NCI-H526 (cell line): Measurements from ENCODE around the gene KCTD20.
"Not testable (repeated sequence)": the region's sequence is repeated elsewhere in the genome, so short reads cannot be mapped to it uniquely, and the experiment has no call there.

Experiments used
- DNase-seq, 2 experiments: peaks; one replicate each; lab custom pipeline; 2025; lab: John Stamatoyannopoulos, UW

The KCTD20 gene

DNA sequence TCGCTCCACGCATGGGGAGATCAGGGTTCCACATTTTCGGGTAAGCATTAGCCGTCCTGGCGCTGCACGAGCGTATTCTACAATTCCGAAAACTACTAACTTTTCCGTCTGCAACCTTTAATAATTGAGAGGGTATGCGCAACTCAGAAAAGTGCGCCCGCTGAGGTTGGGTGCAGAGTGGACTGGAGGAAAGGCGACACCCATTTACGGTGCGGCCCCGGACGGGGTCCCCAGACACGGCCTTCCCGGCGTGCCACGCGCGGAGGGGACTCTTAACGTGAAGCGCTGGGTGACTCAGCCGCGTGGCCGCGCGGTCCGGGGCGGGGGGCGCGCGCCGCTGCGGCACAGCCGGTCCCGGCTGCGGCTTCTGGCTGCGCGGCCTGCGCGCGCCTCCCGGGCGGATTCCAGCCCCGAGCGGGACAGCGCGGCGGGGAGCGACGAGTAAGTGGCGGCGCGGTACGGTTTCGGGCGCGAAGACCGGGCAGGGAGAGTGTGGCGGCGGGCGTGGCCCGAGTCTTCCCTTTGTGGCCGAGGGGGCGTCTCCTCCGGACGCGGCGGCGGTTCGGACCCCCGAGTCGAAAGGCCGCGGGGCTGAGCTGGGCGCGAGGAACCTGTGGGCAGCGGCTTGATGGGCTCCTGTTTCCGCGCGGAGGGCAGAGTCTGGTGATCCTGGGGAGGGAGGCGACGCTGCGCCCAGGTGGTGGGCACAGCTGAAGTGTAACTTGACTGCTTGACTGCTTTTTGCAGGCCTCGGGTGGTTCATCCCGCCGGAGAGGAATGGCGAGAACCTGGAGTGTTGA is at the start of gene KCTD20, which contains the start of gene PXT1:
KCTD20 (plus strand) TSS at position 330 of the 800 bp plus-strand sequence. CDS start 27,098 bp downstream, outside the sequence.
PXT1 (minus strand) TSS at position 184 of the 800 bp plus-strand sequence. CDS start 16,772 bp downstream, outside the sequence.
- DNase-seq, result peak; percentile 66 to 96

DNA sequence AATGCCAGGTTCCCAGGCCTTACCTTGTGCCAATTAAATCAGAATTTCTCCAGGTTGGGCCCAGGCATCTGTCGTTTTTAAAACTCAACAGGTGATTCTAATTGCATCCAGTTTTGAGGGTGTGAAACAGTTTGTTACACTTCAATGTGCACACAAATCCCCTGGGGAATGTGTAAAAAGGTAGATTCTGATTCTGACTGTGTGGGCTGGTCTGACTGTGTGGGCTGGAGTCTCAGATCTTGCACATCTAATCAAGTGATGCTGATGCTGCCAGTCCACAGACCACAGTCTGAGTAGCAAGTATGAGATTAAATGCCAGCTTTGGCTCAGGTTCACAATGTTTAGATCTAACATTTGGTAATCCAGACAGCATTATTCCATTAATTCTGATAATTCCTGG is 42.8 kb upstream of the KCTD20 start:
- no peak for DNase-seq

DNA sequence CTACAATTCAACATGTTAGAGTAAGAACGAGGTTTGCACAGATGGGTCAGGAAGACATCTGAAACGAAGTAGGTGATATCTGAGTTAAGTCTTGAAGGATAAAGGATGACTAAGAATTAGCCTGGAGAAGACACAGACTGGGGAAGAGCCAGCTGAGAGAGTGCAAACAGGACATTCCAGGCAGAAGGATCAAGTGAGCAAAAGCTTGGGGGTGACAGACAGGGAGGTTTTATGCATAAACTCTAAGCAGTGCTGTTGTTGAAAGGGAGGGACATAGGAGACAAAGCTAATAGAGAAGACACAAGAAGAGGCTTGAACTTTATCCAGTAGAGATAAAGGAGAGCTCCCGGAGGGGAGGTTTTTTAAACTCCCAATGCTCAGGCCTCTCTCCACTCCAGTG is 40.3 kb upstream of the KCTD20 start:
- DNase-seq, result no peak

DNA sequence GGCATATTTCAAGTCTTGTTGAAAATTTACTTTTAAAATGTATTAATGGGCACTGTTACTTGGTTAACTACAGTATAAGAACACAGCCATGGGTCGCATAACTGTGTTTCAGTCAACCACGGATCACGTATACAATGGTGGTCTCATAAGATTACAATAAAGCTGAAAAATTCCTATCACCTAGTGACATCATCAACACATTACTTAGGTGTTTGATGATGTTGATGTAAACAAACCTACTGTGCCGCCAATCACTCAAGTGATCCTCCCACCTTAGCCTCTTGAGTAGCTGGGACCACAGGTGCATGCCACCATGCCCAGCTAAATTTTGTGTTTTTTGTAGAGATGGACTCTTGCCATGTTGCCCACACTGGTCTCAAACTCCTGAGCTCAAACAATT is 38.6 kb upstream of the KCTD20 start:
- no peak for DNase-seq

DNA sequence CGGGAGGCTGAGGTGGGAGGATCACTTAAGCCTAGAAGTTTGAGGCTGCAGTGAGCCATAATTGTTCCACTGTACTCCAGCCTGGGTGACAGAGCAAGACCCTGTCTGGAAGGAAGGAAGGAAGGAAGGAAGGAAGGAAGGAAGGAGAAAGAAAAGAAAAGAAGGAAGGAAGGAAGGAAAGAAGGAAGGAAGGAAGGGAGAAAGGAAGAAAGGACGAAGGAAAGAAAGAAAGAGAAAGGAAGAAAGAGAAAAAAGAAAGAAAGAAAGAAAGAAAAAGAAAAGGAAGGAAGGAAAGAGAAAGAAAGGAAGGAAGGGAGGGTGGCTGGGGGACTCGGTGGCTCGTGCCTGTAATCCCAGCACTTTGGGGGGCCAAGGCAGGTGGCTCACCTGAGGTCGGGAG is 33.1 kb upstream of the KCTD20 start:
- not testable (repeated sequence) for DNase-seq

DNA sequence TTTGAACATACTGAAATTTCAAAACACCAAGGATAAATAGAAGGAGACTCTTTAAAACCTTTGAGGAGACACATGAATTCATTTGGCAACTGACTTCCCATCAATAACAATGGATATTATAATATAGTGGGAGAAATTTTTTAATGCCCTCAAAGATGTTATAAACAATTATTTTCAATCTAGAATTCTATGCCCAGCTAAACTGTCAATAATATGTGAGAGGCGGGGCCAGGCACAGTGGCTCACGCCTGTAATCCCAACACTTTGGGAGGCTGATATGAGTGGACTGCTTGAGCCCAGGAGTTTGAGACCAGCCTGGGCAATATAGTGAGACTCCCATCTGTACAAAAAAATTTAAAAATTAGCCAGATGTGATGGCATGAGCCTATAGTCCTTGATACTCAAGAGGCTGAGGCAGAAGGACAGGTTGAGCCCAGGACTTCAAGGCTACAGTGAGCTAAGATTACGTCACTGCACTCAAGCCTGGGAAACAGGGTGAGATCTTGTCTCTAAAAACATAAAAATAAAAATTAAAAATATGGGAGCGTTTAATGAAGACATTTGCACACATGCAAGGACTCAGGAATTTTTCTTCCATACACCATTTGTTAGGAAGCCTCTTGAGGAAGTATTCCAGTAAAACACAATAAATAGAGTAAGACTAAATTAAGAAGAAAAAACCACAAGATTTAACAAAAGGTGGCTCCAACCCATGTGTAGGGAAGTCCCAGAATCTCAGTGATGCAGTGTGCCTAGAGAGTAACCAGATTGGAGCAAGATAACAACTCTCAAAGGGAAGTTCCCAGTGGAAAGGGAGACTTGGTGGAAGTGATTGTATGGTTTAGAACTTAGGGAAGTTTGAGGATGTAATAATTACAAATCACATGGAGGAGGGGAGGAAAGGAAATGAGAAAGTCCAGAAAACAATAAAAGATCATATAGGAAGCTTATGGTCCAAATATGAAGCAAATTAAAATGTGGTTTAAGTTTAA is 29.0 kb upstream of the KCTD20 start:
- DNase-seq, result no peak

DNA sequence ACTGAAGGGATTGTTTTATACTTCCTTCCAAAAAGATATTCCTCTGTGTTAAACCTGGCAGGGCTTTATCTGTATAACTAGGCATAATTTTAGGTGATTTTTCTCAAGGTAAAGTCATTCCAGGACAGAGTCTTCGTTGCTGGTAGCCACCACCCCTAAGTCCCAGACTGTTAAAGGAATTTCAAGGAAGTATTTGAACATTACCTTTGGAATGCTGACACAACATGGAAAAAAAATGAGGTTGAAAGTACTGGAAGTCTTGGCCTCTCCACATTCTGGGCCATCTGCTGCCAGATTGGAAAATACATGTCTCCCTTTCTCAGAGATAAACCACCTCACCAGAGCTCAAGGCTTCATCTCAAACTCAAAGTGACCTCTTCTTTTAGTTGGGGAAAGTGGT is 28.3 kb upstream of the KCTD20 start:
- DNase-seq, result no peak

DNA sequence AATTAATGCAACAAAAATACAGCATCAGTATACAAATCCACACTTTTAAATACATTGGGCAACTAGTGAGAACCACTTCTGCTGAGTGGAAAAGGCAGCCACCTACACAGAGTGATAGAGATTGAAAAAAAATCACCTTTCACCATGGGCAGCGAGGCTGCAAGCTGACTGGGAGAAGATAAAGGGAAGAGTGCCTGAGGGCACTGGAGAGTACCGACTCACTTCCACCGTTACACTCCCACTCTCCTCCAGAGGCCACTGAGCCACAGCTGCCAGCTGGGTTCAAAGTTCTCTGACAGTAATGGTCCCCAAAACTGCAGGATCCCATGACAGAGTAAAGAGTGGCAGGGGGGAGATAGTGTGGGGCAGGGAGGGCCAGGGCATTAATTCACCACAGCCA is 24.2 kb upstream of the KCTD20 start:
- no peak for DNase-seq

DNA sequence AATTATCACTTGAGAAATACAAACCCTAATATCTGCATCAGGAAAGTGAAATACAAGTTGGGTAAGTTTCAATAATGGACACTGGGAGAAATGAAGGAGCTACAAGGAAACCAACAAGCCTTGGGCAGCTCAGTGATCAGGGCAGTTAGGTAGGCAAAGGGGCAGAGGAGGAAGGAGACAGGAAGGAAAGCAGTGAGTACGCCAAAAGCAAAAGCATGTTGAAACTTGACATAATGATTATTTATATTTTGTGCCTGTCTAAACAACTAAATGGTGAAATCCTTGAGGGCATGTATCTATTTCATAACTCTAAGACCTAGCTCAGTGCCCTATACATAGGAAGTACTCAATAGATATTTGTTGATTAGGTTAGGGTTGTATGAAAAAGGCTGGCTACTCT is 23.5 kb upstream of the KCTD20 start:
- DNase-seq, result no peak

DNA sequence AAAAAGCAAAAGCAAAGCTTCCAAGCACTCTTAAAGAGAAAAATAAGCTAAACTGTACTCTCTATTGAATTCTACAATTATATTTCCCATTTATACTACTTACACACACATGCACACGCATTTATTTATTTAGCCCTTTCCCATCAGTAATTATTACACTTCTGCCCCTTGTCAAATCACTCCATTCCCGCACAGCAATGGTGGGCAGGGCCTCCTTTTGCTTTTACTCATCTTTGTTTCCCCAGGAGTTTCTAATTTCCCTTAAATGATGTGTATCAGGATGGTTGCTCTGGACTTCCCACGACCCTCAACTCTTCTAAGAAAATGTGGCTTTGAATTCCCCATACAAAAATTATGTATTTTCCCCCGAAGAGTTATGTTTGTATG is 20.1 kb upstream of the KCTD20 start:
- DNase-seq, result no peak

DNA sequence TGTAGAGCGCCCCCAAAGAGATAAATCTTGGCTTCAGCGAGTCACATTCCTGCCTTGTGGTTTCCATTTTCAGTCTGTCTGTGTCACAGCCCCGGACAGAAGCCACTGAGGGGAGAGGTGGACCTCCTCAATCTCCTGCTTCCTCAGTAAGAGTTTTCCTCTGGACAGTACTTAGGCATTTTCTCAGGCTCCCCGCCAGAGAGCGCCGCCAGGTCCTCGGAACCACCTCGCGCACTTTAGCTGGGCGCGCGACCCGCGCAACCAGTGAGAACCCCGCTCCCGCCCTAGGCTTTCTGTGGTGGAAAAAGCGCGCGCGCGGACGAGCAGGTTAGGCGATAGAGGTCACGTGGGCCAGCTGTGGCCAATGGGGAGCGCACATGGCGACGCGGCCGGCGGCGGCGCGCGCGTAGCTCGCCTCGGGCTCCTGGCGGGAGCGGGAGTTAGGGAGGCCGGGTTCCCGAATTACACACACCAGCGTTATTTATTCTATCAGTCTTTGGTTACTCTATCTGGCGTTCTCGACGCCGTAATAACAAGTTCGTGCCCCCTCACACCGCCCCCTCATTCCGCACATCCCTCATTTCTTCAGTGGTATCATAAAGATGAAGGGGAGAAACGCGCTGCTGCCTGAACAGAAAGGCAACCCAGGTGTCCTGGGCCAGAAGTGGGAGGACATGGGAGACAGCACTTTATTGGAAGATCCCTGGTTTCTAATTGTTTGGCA is 19.5 kb upstream of the KCTD20 start:
- DNase-seq, result peak; percentile 97 to 99

DNA sequence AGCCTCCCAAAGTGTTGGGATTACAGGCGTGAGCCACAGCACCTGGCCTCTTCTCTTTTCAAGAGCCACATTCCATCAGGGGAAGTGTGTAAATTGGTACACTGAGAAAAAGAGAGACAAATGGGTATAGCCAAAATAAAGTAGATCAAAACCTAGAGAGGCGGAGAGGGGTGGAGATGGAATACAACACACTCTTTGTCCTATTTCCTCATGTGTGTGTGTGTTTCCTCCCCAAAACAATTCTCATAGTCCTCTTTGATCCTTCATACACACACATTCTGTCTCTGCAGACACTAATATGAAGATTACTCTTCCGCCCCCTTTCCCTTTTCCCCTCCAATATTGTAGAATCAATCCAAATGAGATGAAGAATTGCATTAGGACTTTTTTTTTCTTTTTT is 16.2 kb upstream of the KCTD20 start:
- no peak for DNase-seq

DNA sequence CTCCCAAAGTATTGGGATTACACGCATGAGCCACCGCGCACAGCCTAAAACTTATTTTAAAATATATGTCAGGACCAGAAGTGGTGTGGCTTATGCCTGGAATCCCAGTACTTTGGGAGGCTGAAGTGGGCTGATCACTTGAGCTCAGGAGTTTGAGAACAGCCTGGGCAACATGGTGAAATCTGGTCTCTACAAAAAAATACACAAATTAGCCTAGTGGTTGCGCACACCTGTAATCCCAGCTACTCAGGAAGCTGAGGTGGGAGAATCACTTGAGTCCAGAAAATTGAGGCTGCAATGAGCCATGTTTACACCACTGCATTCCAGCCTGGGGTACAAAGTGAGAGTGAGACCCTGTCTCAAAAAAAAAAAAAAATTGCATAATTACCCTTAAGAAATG is 13.9 kb upstream of the KCTD20 start:
- DNase-seq, result no peak

DNA sequence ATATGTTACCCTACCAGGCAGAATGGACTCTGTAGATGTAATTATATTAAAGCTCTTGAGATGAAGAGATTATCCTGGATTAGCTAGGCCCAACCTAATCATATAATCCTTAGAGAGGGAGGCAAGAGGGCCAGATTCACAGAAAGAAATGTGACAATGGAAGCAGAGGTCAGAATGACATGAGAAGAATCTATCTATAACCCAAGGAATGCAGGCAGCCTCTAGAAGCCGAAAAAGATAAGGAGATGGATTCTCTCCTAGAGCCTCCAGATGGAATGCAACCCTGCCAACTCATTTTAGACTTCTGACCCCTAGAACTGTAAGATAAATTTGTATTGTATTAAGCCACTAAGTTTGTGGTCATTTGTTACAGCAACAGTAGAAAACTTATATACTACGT is 12.4 kb upstream of the KCTD20 start:
- no peak for DNase-seq

DNA sequence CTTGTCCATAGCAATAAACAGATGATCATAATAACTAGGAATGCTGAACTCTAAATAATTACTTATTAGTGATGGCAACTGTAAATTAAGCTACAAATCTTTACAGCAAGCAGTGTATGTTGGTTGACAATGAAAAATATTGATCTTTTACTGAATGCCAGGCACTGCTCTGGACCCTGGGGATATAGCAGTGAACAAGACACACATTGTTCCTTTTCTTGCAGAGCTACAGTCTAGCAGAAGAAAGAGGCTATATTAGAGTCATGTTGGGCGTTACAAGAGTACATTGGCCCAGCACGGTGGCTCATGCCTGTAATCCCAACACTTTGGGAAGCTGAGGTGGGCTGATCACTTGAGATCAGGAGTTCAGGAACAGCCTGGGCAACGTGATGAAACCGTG is 11.6 kb upstream of the KCTD20 start:
- no peak for DNase-seq

DNA sequence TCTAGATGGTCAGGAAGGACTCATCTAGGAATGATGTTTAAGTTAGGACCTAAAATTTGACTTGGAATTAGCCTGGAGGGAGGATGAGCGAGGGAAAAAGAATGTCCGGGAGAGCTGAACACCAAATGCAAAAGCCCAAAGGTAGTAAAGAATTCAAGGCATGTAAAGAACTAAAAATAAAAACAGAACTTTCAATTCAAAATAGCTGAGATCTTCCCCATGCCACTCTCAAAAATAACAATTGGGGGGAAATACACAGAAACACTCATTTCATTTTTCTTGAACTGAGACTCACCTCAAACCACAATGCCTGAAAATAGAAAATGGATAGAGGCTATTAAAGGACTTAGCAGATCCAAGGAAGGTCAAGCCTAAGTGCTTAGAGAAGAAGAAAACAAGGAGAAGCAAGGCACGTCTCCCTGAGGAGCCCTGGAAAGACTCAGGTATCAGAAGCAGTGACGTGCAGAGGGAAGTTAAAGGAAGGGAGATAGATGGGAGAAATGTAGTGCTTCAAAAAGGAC is 10.6 kb upstream of the KCTD20 start:
- no peak for DNase-seq

DNA sequence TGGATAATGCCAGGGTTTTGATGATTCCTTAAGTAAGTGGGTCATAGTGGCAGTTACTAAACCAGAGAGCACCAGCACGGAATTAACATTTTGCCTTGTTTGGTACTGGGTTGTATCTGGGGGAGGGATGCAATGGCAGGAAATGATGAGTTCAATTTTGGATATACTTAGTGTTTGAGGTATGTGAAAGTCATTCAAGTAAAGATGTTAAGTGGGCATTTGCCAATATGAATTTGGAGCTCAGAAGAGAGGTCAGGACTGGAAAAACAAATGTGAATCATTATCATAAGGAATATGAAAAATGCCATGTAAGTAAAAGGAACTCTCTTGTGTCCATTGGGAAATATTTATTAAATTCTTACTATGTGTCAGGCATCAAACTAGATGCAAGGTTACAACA is 6.3 kb upstream of the KCTD20 start:
- no peak for DNase-seq

DNA sequence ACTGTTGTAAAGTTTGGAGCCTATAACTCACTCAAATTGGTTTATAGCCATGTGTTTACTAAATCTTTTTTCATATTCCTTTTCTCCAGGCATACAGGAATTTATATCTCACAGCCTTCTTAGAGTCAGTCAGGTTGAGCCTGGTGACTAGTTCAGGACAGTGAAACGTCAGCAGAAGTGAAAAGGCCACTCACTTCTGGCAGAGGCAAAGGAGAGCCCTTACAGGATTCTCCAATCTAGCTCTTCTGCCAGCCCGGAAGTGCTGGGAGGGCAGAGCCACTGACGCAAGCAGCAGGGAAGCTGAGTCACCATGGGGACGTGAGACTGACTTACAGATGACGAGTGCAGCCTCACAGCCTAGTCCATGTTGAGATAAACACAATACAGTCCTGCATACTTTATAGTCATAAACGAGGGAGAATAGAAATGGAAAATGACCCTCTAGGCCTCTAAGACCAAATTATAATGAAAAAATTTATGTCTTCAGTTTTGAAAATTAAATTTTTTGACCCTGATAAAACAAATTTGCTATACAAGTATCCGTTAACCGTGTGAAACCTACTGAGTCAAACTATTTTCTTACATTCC is 1.4 kb upstream of the KCTD20 start:
- DNase-seq, result peak; percentile 86 to 89

DNA sequence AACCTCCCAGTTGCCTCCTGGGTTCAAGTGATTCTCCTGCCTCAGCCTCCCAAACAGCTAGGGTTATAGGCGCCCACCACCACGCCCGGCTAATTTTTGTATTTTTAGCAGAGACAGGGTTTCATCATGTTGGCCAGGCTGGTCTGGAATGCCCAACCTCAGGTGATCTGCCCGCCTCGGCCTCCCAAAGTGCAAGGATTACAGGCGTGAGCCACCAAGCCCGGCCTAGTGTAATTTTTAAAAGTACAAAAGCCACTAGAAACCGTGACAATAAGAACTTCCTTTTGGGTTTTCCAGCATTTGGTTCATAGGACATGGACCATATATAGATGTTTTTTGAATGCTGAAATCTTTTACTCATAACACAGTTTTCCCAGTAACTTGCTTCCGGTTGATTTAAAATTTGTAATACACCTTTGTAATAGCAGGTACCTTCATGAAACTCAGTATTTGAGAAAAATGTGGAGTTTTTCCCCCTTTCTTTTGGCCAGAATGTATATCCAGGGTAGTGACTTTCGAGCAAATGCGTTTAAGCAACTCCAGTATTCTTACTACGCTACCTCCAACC is 613 bp upstream of the KCTD20 start:
- DNase-seq, result no peak

DNA sequence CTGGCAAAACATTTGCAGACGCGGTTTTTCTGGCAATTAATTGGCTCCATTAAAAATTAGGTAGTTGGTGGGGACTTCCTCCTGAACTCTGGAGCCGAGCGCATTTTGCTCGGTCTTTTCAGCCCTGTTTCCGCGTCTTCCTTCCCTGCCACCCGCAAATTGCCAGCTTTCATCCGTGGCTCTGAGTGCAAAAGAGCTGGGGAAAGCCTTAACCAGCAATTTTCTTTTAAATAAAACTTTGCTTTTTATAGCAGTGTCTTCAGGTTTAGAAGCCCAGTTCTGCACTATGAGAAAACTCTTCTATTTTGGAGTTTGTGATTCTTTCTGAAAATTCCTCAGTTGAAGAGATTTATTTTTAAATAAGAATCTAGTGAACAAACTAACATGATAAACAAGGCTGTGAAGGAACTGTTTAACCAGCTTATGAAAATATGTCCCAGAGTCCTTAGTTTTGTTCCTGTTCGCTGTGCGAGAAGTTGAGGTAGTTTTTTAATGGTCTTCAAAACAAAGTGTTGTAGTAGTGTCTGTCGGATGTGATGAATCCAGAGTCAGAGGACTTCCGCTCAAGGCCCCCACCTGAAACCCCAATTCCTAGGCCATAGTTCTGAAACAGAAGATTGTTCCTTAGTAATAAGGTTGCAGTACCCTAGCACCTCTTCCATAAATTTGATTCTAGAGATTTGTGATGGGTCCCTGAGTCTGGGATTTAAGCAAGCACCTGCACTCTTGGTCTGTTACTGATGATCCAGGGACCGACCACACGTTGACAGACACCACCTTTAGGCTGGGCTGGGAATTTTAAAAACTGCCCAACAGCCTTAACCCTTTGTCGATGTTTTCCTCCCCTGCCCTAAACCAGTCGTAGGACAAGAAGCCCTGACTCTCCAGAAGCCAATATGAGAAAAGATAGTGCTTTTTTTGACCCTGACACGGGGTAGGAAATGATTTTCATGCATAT is 950 bp downstream of the KCTD20 start:
- peak; percentile 28 to 72 for DNase-seq
